Transverse colon (tissue), 3 donors: ENCODE results near the gene GABRG3.

Source experiments
- CTCF ChIP-seq, 5 experiments: fragments of 200-600 bp in 3 of 5; fragments of 450-650 bp in 2 of 5; sonication (generic) in 3 of 5; IDR thresholded peaks; 1 replicate in 2 of 5; 2 replicates in 3 of 5; pipeline ENCODE4 v1.5.1; 2016 to 2017; ENCODE audit warnings: antibody characterized with exemption in 5 of 5, inconsistent platforms in 3 of 5, mild to moderate bottlenecking in 2 of 5, moderate library complexity in 1 of 5
- EP300 ChIP-seq: sonication (generic); formaldehyde crosslinking; IDR thresholded peaks from one replicate; pipeline ENCODE4 v1.6.1; 2017; ENCODE audit warnings: antibody characterized with exemption, low read depth
- POLR2A ChIP-seq: fragments of 450-650 bp; IDR thresholded peaks from one replicate; pipeline ENCODE4 v1.6.1; 2016; ENCODE audit warnings: antibody characterized with exemption, mild to moderate bottlenecking, moderate library complexity

- TF ChIP-seq POLR2A (no peak), CTCF (IDR thresholded peaks at IDR 0.05) (no peak), EP300 (no peak)
Measured at GRCh38 chr15:27170851-27171250, 199.9 kb downstream of the GABRG3 start.
